GM12878 (cell line): ENCODE results near the gene CRTC3. TPM values are rescaled to one million over a fixed set of nuclear protein-coding genes. Genes with fewer than 3 reads are reported as not detected.

Experiments
- ATAC-seq: fragments of 200-7000 bp; cut with Tn5 transposase; 3 replicates; pipeline ENCODE4 v1.9.1; 2020; ENCODE audit warnings: mild to moderate bottlenecking, moderate library complexity
- BruUV-seq: library from RNA; stranded (reverse); fragments of 400-500 nt; replicated peaks from 2 replicates; lab custom pipeline; 2021; lab: Mats Ljungman, UMichigan
- CTCF ChIA-PET: fragments of 300-600 bp; sonication (Branson Sonifier 250); formaldehyde crosslinking; extraction: SDS; loops from one replicate; lab custom pipeline; 2021; ENCODE audit warnings: inconsistent platforms; lab: Yijun Ruan, JAX
- POLR2A ChIA-PET: fragments of 350-600 bp; formaldehyde crosslinking; extraction: SDS; loops from one replicate; lab custom pipeline; 2021; ENCODE audit warnings: inconsistent platforms; lab: Charles Lee
- RAD21 ChIA-PET: fragments of 300-600 bp; sonication (Branson Sonifier 250); formaldehyde crosslinking; loops from one replicate; lab custom pipeline; 2023; ENCODE audit warnings: antibody characterized with exemption; ENCODE audit not compliant: unreplicated experiment; lab: Charles Lee
- SMC1A ChIA-PET: fragments of 300-600 bp; sonication (Branson Sonifier 250); formaldehyde crosslinking; loops from one replicate; lab custom pipeline; 2023; ENCODE audit not compliant: unreplicated experiment, uncharacterized antibody; lab: Charles Lee
- DNase-seq: peaks from one replicate; pipeline ENCODE4 v3.0.0-alpha.2; 2011; ENCODE audit warnings: low read depth, low spot score
- FAIRE-seq: peaks from 3 replicates; lab custom pipeline; 2011; peaks lifted over from hg19 to GRCh38; lab: Jason Lieb, UNC
- H2AFZ ChIP-seq: 2 replicates; pipeline ENCODE4 v1.6.0; 2011; ENCODE audit warnings: low read depth, low read length, control low read depth; ENCODE audit not compliant: control insufficient read depth
- H3K27ac ChIP-seq: 2 replicates; pipeline ENCODE4 v1.5.1; 2011; ENCODE audit warnings: control low read depth; ENCODE audit not compliant: control insufficient read depth, insufficient read depth
- H3K27me3 ChIP-seq, 2 experiments: replicated peaks in 1 of 2; 2 replicates each; pipeline versions ENCODE4 v1.6.0 to v1.6.1; 2011; ENCODE audit warnings: low read length in 1 of 2; ENCODE audit not compliant: control insufficient read depth in 2 of 2, insufficient read depth in 2 of 2
- H3K36me3 ChIP-seq, 2 experiments: 2 replicates each; pipeline ENCODE4 v1.5.1; 2011; ENCODE audit warnings: low read length in 1 of 2; ENCODE audit not compliant: control insufficient read depth in 2 of 2, insufficient read depth in 2 of 2
- H3K4me1 ChIP-seq: 2 replicates; pipeline ENCODE4 v1.6.1; 2011; ENCODE audit warnings: mild to moderate bottlenecking, low read length, moderate library complexity, mixed read lengths; ENCODE audit not compliant: control insufficient read depth, insufficient read depth
- H3K4me2 ChIP-seq: 2 replicates; pipeline ENCODE4 v1.6.0; 2011; ENCODE audit warnings: control low read depth; ENCODE audit not compliant: control insufficient read depth, insufficient read depth
- H3K4me3 ChIP-seq: fragments of 200-600 bp; sonication (generic); 2 replicates; pipeline ENCODE4 v1.5.1; 2016
- H3K79me2 ChIP-seq: 2 replicates; pipeline ENCODE4 v1.6.0; 2011; ENCODE audit warnings: low read length; ENCODE audit not compliant: control insufficient read depth, insufficient read depth
- H3K9ac ChIP-seq: 2 replicates; pipeline ENCODE4 v1.8.0; 2011; ENCODE audit warnings: low read length, control low read depth, mixed read lengths; ENCODE audit not compliant: control insufficient read depth, insufficient read depth
- H3K9me3 ChIP-seq: replicated peaks from 3 replicates; pipeline ENCODE4 v1.5.1; 2011; ENCODE audit warnings: mild to moderate bottlenecking, low read length; ENCODE audit not compliant: control insufficient read depth, insufficient read depth
- H4K20me1 ChIP-seq: 2 replicates; pipeline ENCODE4 v1.6.0; 2011; ENCODE audit not compliant: control insufficient read depth, insufficient read depth
- BCLAF1 ChIP-seq: fragments of 450-650 bp; IDR thresholded peaks from 2 replicates; pipeline ENCODE4 v1.6.1; 2017; ENCODE audit warnings: antibody characterized with exemption, mild to moderate bottlenecking, moderate library complexity
- CBX3 ChIP-seq: fragments of 200-600 bp; sonication (generic); IDR thresholded peaks from 2 replicates; pipeline ENCODE4 v1.6.1; 2016; ENCODE audit warnings: low read depth, borderline replicate concordance
- CEBPB ChIP-seq, 2 experiments: fragments of 150-350 bp in 1 of 2; IDR thresholded peaks; 2 replicates each; pipeline ENCODE4 v1.6.1; 2012 to 2014; ENCODE audit warnings: low read depth in 2 of 2, low read length in 2 of 2, borderline replicate concordance in 1 of 2, inconsistent platforms in 1 of 2
- HDAC6 ChIP-seq: fragments of 200-600 bp; sonication (generic); IDR thresholded peaks from one replicate; pipeline ENCODE4 v1.8.0; 2017; ENCODE audit warnings: antibody characterized with exemption; ENCODE audit not compliant: unreplicated experiment
- MTA3 ChIP-seq: IDR thresholded peaks from 2 replicates; pipeline ENCODE4 v1.6.1; 2012; ENCODE audit warnings: low read length, inconsistent platforms, borderline replicate concordance
- NFXL1 ChIP-seq: fragments of 450-650 bp; IDR thresholded peaks from 2 replicates; pipeline ENCODE4 v1.6.1; 2017; ENCODE audit warnings: antibody characterized with exemption, mild to moderate bottlenecking, borderline replicate concordance
- NR2F1 ChIP-seq: fragments of 450-650 bp; conservative IDR thresholded peaks from 2 replicates; pipeline ENCODE4 v1.6.1; 2017; ENCODE audit warnings: mild to moderate bottlenecking
- USF2 ChIP-seq: IDR thresholded peaks from 2 replicates; pipeline ENCODE4 v1.6.1; 2011; ENCODE audit warnings: low read depth, low read length, improper control_type of control experiment, borderline replicate concordance
- ZBTB40 ChIP-seq: fragments of 450-650 bp; IDR thresholded peaks from 2 replicates; pipeline ENCODE4 v1.6.1; 2016; ENCODE audit warnings: mild to moderate bottlenecking, moderate library complexity, borderline replicate concordance
- ZNF217 ChIP-seq: fragments of 450-650 bp; IDR thresholded peaks from 2 replicates; pipeline ENCODE4 v1.6.1; 2017; ENCODE audit warnings: antibody characterized with exemption, mild to moderate bottlenecking
- WGBS: methylation state at CpG from one replicate; pipeline ENCODE4 v1.1.6; 2016; ENCODE audit warnings: low lambda C conversion rate; ENCODE audit not compliant: insufficient replicate concordance, insufficient coverage; ENCODE audit errors: missing lambda C conversion rate; 5-methylcytosine and 5-hydroxymethylcytosine counted together
- in situ Hi-C: fragments of 300-500 bp; cut with MboI; formaldehyde crosslinking; loops from 9 replicates; pipeline ENCODE4 v1.14.3; 2018; ENCODE audit warnings: mixed read lengths
- intact Hi-C: fragments of 100-400 bp; cut with micrococcal nuclease; formaldehyde crosslinking; loops from one replicate; pipeline ENCODE4 v1.14.2; 2022; ENCODE audit not compliant: unreplicated experiment
- polyA plus RNA-seq, 11 experiments: library from polyadenylated mRNA; depleted of rRNA in 4 of 11; unstranded in 6 of 11; stranded (reverse) in 5 of 11; fragments of >200 nt; fragmentation: Nextera tagmentation in 4 of 11; fragmentation: Illumina TruSeq in 1 of 11; extraction: Ambion mirVana in 4 of 11; extraction: Trizol in 1 of 11; gene quantifications; 1 replicate in 1 of 11; 2 replicates in 10 of 11; pipeline versions ENCODE4 v1.2.1 to v1.2.3, GENCODE V29; 2011 to 2016; ENCODE audit warnings: inconsistent platforms in 2 of 11, missing spikeins in 2 of 11, low read depth in 1 of 11
- total RNA-seq, 4 experiments: library from RNA; depleted of rRNA in 3 of 4; stranded (reverse); fragments of >200 nt in 3 of 4; fragmentation: Illumina TruSeq in 1 of 4; extraction: Trizol in 1 of 4; gene quantifications; 2 replicates each; pipeline versions ENCODE4 v1.2.1 to v1.2.3, GENCODE V29; 2013 to 2021
- TF ChIP-seq, protein P1 (sequence below): fragments of 450-650 bp; IDR thresholded peaks from 2 replicates; pipeline ENCODE4 v1.6.1; 2017; ENCODE audit warnings: borderline replicate concordance

The CRTC3 gene
- total and polyA plus RNA-seq, 10 of the 15 experiments (the other 5 are each of a cell fraction or from before 2014, with no cell fraction given), result 3.5 to 36.9 (median 18.9) TPM

DNA sequence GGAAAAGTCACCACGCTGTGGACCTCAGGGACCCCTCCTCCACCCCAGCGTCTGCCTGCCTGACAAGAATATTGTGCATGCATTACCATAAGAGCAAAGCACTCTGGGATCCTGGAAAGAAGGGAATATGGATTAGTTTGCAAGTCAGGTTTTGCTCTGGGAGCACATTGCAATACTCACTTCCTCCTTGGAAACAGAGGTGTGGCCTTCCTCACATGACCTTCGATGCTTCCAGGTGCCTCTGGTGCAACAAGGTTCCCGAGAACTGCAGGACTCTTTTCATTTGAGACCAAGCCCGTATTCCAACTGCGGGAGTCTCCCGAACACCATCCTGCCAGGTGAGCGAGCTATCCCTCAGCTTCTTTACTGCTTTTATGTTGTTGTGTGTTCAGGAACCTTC is 111.1 kb downstream of the CRTC3 start (continued):
- TF ChIP-seq USF2, result no peak

DNA sequence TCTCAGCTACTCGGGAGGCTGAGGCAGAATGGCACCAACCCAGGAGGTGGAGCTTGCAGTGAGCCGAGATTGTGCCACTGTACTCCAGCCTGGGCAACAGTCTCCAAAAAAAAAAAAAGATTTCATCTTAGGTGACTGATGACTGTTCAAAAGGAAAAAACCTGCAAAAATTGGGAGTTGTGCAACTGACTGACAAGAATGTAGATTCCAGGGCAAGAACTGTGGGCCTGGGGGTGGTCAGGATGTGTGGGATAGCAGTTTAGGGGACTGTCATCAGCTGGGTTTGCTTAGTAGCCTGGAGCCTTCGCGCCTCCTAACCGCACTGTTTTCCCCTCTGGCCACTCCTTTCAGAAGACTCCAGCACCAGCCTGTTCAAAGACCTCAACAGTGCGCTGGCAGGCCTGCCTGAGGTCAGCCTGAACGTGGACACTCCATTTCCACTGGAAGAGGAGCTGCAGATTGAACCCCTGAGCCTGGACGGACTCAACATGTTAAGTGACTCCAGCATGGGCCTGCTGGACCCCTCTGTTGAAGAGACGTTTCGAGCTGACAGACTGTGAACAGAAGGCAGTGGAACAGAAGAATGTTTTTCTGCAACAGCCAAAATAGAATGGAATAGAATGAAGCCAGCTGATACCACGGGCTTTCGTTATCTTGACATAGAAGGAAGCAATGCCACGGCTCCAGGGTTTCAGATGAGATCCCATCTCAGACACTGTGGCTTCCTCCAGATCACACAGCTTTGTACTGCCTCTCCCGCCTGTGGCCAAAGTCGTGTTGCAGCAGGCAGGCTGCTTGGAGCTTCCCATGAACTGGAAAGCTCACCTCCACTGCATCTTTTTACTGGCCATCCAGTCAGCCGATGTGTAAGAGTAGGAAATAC is 112.1 kb downstream of the CRTC3 start:
- DNase-seq (no peak), ATAC-seq (no peak), FAIRE-seq (no peak)
- Histone ChIP-seq H3K9ac (no peak overlapping the region), H3K4me1 (no peaks in the 10 kb centered on the region), H3K27ac (no peak overlapping the region), H4K20me1 (no peaks in the 10 kb centered on the region), H2AFZ (no peak overlapping the region), H3K79me2 (no peaks in the 10 kb centered on the region), H3K36me3 (peaks cover 9 to 20% of the 10 kb centered on the region in 2 experiments), H3K4me3 (no peak overlapping the region), H3K4me2 (no peak overlapping the region), H3K27me3 (no peaks in the 10 kb centered on the region), H3K9me3 (no peaks in the 10 kb centered on the region)
- ChIA-PET SMC1A (interaction anchor here (1.2 to 2.2 kb wide), 3 partner anchors 48 to 322 kb away, joined by 3 to 7 read pairs (median 4); no protein-coding TSS in a partner anchor), POLR2A (no interaction called here), RAD21 (interaction anchor here (1.0 kb wide), 2 partner anchors 111 to 244 kb away, joined by 3 to 4 read pairs; no protein-coding TSS in a partner anchor), CTCF (interaction anchor here (0.8 to 1.9 kb wide), 5 partner anchors 51 to 322 kb away, joined by 3 to 9 read pairs (median 4); no protein-coding TSS in a partner anchor)
- TF ChIP-seq NR2F1, result no peak
- TF ChIP-seq CBX3, result no peak
- TF ChIP-seq HDAC6, result no peak
- TF ChIP-seq, protein P1, sequence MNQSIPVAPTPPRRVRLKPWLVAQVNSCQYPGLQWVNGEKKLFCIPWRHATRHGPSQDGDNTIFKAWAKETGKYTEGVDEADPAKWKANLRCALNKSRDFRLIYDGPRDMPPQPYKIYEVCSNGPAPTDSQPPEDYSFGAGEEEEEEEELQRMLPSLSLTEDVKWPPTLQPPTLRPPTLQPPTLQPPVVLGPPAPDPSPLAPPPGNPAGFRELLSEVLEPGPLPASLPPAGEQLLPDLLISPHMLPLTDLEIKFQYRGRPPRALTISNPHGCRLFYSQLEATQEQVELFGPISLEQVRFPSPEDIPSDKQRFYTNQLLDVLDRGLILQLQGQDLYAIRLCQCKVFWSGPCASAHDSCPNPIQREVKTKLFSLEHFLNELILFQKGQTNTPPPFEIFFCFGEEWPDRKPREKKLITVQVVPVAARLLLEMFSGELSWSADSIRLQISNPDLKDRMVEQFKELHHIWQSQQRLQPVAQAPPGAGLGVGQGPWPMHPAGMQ, result no peak
- TF ChIP-seq ZBTB40, result no peak
- no peak for TF ChIP-seq MTA3
- no peak for TF ChIP-seq BCLAF1
- no peak for TF ChIP-seq CEBPB (IDR thresholded peaks at IDR 0.05; ENCODE audit: borderline replicate concordance in 1 of 2, low read depth in 2 of 2, low read length in 2 of 2)
- TF ChIP-seq ZNF217, result no peak
- TF ChIP-seq NFXL1, result no peak
- intact Hi-C loops, result loop anchor here (5.0 kb wide), 1 partner anchor 290 kb away; the partner anchor contains the start of gene HDDC3
- 92% methylated on average over 16 of the region's 16 CpGs for WGBS
- no TSS peak for BruUV-seq
- in situ Hi-C loops, result no loop called here
